NCI-H146 treated with DMSO at 0.1 percent for 48 hours (cell line): ENCODE data around the gene FAM110A.
"Not testable (repeated sequence)": the region's sequence is repeated elsewhere in the genome, so short reads cannot be mapped to it uniquely, and the experiment has no call there.

Source experiments
- DNase-seq: peaks from one replicate; lab custom pipeline; 2025; ENCODE audit not compliant: unreplicated experiment; lab: John Stamatoyannopoulos, UW

The FAM110A gene

GRCh38 chr20:841568-842546 lies 8.3 kb downstream of the FAM110A start:
- DNase-seq, result no peak

- no peak for DNase-seq
These were observed 9.0 kb downstream of the FAM110A start for GRCh38 chr20:842547-842940.

DNA sequence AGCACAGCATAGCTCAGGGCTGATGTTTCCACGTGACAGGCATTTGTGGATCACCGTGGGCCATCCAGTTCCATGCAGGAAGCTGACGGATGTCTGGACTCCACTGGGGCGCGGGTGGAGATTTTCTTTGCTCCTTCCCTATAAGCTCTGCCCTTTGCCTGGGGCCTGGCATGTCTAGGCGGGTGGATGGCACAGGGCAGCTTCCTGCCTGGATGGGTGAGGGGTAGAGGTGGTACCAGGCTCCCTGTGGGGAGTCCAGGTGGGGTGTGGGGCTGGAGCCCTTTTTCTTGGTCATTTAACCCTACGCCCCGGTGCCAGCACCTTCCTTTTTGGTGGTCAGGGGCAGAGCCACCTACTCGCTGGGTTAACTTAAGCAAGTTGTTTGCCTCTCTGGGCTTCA lies 10.4 kb downstream of the FAM110A start:
- DNase-seq, result no peak

DNA sequence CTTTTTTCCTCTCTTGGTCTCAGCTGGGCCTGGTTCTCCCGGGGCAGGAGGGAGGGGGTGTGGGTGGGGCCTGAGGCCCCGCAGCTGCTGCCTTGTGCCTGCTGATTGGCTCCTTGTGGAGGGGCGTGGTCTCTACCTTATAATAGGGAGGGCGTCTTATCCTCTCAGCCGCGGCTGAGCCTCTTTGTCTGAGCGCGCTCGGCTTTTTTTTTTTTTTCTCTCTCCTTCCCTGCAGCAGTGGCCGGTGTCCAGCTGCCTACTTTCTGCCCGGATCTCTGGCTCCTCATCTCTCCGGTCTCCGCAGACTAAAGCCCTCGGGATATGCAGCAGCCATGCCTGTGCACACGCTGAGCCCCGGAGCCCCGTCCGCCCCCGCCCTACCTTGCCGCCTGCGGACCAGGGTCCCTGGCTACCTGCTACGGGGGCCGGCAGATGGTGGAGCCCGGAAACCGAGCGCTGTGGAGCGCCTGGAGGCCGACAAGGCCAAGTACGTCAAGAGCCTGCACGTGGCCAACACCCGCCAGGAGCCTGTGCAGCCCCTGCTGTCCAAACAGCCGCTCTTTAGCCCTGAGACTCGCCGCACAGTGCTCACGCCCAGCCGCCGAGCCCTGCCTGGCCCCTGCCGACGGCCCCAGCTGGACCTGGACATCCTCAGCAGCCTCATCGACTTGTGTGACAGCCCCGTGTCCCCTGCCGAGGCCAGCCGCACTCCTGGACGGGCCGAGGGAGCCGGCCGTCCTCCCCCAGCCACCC lies 11.1 kb downstream of the FAM110A start:
- DNase-seq, result peak; percentile 91

- DNase-seq, result no peak
These were observed 11.8 kb downstream of the FAM110A start for GRCh38 chr20:845226-845868.

DNA sequence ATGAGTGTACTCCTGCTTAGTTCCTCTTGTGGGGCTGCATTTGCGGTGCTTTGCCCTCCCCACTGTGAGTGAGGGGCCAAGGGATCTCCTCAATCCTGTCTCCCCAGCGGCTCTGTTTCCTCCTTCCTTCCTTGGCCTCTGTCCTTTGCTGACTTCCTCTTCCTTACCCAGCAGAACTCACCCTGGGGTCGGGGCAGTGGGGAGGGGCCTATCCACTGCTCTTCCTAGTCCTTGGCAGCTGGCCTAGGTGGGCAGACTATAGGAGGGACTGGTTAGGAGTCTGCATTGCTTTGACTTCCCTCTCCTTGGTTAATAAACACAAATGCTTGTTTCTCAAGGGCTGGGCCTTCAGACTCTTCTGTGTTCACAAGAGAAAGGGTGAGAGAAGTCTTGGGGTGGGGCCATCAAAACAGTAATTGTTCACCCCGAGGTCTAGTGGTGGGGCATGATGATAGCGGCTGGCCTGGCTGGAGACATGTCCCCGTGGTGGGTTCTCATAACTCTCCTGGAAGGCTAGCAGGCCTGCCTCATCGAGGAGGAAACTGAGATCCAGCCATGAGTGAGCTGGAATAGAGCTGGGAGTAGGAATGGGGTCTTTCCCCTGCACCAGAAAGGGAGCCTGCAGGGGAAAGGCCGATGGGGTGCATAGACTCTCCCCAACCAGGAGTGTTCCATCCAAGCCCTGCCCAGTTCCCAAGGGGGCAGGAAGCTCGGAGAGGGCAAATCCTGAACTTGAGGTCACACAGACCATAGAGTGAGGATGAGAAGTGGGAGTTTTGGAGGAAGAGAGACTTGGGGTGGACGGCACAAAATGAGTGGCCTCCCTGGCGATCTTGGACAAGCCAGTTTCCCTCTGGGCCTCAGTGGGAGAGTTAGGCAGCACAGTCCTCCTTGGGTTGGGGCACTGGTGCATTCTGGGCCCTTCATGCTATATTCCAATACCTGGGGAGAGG lies 12.7 kb downstream of the FAM110A start:
- DNase-seq, result no peak

DNA sequence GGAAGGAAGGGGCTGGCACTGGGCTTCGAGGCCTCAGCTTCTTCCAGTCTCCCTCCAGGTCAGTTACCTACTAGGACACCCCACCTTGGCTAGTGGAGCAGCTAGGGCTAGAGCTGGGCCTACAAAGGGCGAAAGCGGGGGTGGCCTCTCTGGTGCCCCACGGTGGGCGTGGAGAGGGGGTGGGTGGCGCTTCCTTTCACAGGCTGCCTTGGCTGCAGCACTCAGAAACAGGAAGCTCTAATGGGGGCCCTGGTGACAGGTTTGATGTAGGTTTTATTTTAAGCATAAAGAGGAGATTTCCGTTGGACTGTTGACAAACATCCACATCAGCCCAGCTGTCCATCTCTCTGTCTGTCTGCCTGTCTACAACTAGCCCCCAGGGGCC lies 13.4 kb downstream of the FAM110A start:
- DNase-seq, result no peak

GRCh38 chr20:848193-848592 lies 14.7 kb downstream of the FAM110A start:
- no peak for DNase-seq

GRCh38 chr20:848731-849130 lies 15.2 kb downstream of the FAM110A start:
- not testable (repeated sequence) for DNase-seq

DNA sequence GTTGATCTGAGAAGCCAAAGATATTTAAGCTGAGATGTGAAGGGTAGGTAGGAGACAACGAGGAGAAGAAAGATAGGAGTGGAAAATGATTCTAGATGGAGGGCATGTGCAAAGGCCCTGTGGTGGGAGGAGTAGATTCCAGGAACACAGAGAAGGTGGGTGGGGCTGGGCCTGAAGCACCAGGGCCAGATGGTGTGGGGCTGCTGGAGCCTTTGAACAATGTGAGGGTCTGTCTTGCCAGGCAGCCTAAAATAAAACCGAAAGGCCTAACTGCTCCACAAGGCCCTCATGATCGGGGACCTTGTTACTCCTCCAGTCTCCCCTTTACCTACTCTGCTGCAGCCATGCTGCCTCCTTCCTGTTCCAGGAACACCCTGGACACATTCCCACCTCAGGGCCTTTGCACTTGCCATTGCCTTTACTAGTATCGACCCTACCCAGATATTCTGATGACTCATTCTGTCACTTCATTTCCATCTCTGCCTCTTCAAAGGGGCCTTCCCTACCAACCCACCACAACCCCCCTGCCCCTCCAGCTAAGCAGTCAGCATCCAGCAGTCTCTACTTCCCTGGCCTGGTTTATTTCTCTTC lies 20.0 kb downstream of the FAM110A start:
- no peak for DNase-seq

DNA sequence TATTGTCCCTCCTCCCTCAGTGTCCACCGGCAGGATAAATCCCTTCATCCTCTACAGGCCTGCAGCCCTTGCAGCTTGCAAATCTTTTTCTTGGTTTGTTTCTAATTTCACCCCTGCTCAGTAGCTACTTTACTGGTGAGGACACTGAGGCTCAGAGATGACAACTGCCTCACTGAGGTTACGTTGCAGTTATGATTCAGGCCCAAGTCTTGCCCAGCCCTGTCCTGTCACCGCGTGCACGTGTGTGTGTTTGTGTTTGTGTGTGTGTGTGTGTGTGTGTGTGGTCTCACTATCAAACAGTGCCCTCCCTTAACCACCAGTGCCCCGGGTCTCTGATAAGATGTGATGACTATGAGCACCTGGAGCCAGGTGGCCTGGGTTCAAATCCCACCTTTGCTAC lies 21.1 kb downstream of the FAM110A start:
- DNase-seq, result no peak

- DNase-seq, result no peak
These were observed 22.2 kb downstream of the FAM110A start for GRCh38 chr20:855466-856360.

GRCh38 chr20:856361-856775 lies 22.9 kb downstream of the FAM110A start:
- DNase-seq, result no peak

GRCh38 chr20:858011-858410 lies 24.5 kb downstream of the FAM110A start:
- DNase-seq, result no peak

- DNase-seq, result no peak
These were observed 26.3 kb downstream of the FAM110A start for GRCh38 chr20:859751-860231.

- no peak for DNase-seq
These were observed 27.4 kb downstream of the FAM110A start for GRCh38 chr20:860891-861290.

DNA sequence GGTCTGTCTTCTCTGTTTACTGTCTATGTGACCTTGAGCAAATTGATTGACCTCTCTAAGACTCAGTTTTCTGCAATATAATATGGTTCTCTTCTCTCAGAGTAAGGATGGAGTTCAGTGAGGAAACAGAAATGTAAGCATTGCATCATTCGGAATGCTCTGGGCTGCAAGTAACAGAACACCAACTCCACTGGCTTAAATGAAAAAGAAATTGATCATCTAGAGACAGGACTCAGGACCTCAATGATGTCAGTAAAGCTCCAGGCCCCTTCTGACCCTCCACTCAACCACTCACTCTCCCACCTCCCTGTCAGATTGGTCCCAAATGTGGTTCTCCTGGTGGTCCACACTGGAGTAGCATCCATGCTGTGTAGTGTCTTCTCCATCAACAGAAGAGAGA lies 31.9 kb downstream of the FAM110A start:
- no peak for DNase-seq

GRCh38 chr20:868279-868678 lies 34.8 kb downstream of the FAM110A start:
- no peak for DNase-seq

DNA sequence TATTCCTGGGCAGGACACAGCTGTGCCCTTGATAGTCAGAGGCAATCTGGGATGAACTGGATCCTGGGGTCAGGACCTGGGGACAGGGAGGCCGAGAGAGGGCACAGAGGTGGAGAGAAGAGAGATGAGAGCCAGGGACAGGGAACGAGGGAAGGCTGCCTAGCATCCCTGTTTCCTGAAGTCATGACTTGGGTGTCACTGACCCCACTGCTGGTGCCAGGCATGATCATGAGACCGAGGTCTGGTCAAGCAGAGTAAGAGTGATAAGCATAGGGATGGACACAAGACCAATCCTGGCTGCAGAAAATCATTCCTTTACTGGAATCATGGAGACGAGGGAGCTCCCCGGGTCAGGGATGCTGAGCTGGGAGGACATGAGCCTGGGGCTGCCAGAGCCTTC lies 36.1 kb downstream of the FAM110A start:
- no peak for DNase-seq
